SK-N-SH (cell line): ENCODE data around the gene SYT13. TPM values are rescaled to one million over a fixed set of nuclear protein-coding genes. Genes with fewer than 3 reads are reported as not detected.

Source experiments
- CTCF ChIA-PET: fragments of 300-600, 350-600 bp; formaldehyde crosslinking; extraction: SDS; loops from one replicate; lab custom pipeline; 2021; lab: Yijun Ruan, JAX
- POLR2A ChIA-PET: fragments of 350-600 bp; sonication (Branson Sonifier 250); formaldehyde crosslinking; extraction: SDS; loops from one replicate; lab custom pipeline; 2020; ENCODE audit warnings: antibody characterized with exemption, inconsistent platforms; lab: Yijun Ruan, JAX
- DNase-seq: peaks from one replicate; pipeline ENCODE4 v3.0.0; 2012
- H2AFZ ChIP-seq: fragments of 200-600 bp; sonication (generic); 2 replicates; pipeline ENCODE4 v1.8.1; 2016; ENCODE audit warnings: antibody characterized with exemption, mild to moderate bottlenecking, low read depth
- H3F3A ChIP-seq: fragments of 200-600 bp; sonication (generic); replicated peaks from 2 replicates; pipeline ENCODE3; 2016; ENCODE audit warnings: antibody characterized with exemption, mild to moderate bottlenecking; ENCODE audit not compliant: insufficient read depth
- H3K27ac ChIP-seq, 2 experiments: fragments of 200-500 bp in 1 of 2; fragments of 200-600 bp in 1 of 2; sonication (Bioruptor generic) in 1 of 2; sonication (generic), shearing (Covaris generic) in 1 of 2; 2 replicates each; pipeline versions ENCODE4 v1.5.1 to v1.6.1; 2014 to 2016; ENCODE audit warnings: low read depth in 2 of 2, inconsistent platforms in 1 of 2, low read length in 1 of 2, mild to moderate bottlenecking in 1 of 2, mixed read lengths in 1 of 2
- H3K27me3 ChIP-seq: fragments of 200-600 bp; sonication (generic), shearing (Covaris generic); 2 replicates; pipeline ENCODE4 v1.6.1; 2016; ENCODE audit warnings: mixed run types; ENCODE audit not compliant: insufficient read depth
- H3K36me3 ChIP-seq, 2 experiments: fragments of 200-500 bp in 1 of 2; fragments of 200-600 bp in 1 of 2; sonication (Bioruptor generic) in 1 of 2; sonication (generic) in 1 of 2; replicated peaks in 1 of 2; 2 replicates each; pipeline versions ENCODE3 to v1.5.1; 2014 to 2016; ENCODE audit warnings: low read length in 1 of 2, mild to moderate bottlenecking in 1 of 2; ENCODE audit not compliant: insufficient read depth in 2 of 2, control insufficient read depth in 1 of 2
- H3K4me1 ChIP-seq, 2 experiments: fragments of 200-500 bp in 1 of 2; fragments of 200-600 bp in 1 of 2; sonication (Bioruptor generic) in 1 of 2; sonication (generic), shearing (Covaris generic) in 1 of 2; 2 replicates each; pipeline versions ENCODE4 v1.5.1 to v1.6.1; 2014 to 2016; ENCODE audit warnings: low read depth in 1 of 2, low read length in 1 of 2, mixed run types in 1 of 2; ENCODE audit not compliant: insufficient read depth in 2 of 2, control insufficient read depth in 1 of 2
- H3K4me2 ChIP-seq: fragments of 200-600 bp; sonication (generic), shearing (Covaris generic); 2 replicates; pipeline ENCODE4 v1.6.1; 2017; ENCODE audit warnings: mixed run types
- H3K4me3 ChIP-seq, 2 experiments: fragments of 200-500 bp in 1 of 2; fragments of 200-600 bp in 1 of 2; sonication (Bioruptor generic) in 1 of 2; sonication (generic), shearing (Covaris generic) in 1 of 2; 2 replicates each; pipeline versions ENCODE4 v1.5.1 to v1.8.1; 2014 to 2016; ENCODE audit warnings: low read depth in 2 of 2, inconsistent platforms in 1 of 2, low read length in 1 of 2, mild to moderate bottlenecking in 1 of 2, mixed read lengths in 1 of 2, moderate library complexity in 1 of 2
- H3K79me2 ChIP-seq: fragments of 200-600 bp; sonication (generic); 2 replicates; pipeline ENCODE4 v1.8.1; 2017; ENCODE audit warnings: mild to moderate bottlenecking; ENCODE audit not compliant: insufficient read depth
- H3K9ac ChIP-seq: fragments of 200-600 bp; sonication (generic); 2 replicates; pipeline ENCODE4 v1.6.1; 2017; ENCODE audit warnings: mixed run types
- H3K9me2 ChIP-seq: fragments of 200-600 bp; sonication (generic); 2 replicates; pipeline ENCODE4 v1.6.1; 2017; ENCODE audit warnings: mixed run types
- H3K9me3 ChIP-seq: fragments of 200-600 bp; sonication (generic); 2 replicates; pipeline ENCODE4 v1.6.1; 2017; ENCODE audit warnings: mixed run types, mild to moderate bottlenecking, moderate library complexity
- H4K20me1 ChIP-seq: fragments of 200-600 bp; sonication (generic); 2 replicates; pipeline ENCODE4 v1.6.1; 2017; ENCODE audit warnings: mild to moderate bottlenecking, mixed run types; ENCODE audit not compliant: insufficient read depth
- EP300 ChIP-seq, 2 experiments: IDR thresholded peaks; 2 replicates each; pipeline versions ENCODE4 v1.4.0 to v1.6.1; 2012; ENCODE audit warnings: borderline replicate concordance in 1 of 2, low read depth in 1 of 2, low read length in 1 of 2
- EZH2phosphoT487 ChIP-seq: fragments of 200-600 bp; sonication (generic); IDR thresholded peaks from 2 replicates; pipeline ENCODE4 v1.6.1; 2017; ENCODE audit warnings: low read depth, mixed run types, mild to moderate bottlenecking, antibody characterized with exemption, moderate library complexity, borderline replicate concordance
- FOSL2 ChIP-seq: IDR thresholded peaks from 2 replicates; pipeline ENCODE4 v1.4.0; 2012; ENCODE audit warnings: low read depth, mild to moderate bottlenecking, moderate library complexity, borderline replicate concordance
- MEF2A ChIP-seq: IDR thresholded peaks from 2 replicates; pipeline ENCODE4 v1.4.0; 2012; ENCODE audit warnings: low read depth, borderline replicate concordance
- MXI1 ChIP-seq: IDR thresholded peaks from 2 replicates; pipeline ENCODE4 v1.6.1; 2012; ENCODE audit warnings: mild to moderate bottlenecking, low read depth, low read length, improper control_type of control experiment
- REST ChIP-seq: IDR thresholded peaks from 2 replicates; pipeline ENCODE4 v1.6.1; 2012; ENCODE audit warnings: mild to moderate bottlenecking, low read depth, low read length, moderate library complexity
- RFX5 ChIP-seq: IDR thresholded peaks from 2 replicates; pipeline ENCODE4 v1.6.1; 2012; ENCODE audit warnings: mild to moderate bottlenecking, improper control_type of control experiment, low read length
- TAF1 ChIP-seq: IDR thresholded peaks from 2 replicates; pipeline ENCODE4 v1.6.1; 2012; ENCODE audit warnings: low read depth, mild to moderate bottlenecking, low read length, moderate library complexity, borderline replicate concordance
- TCF12 ChIP-seq: IDR thresholded peaks from 2 replicates; pipeline ENCODE4 v1.4.0; 2012
- TEAD4 ChIP-seq: IDR thresholded peaks from 2 replicates; pipeline ENCODE4 v1.4.0; 2012; ENCODE audit warnings: mild to moderate bottlenecking, borderline replicate concordance; ENCODE audit not compliant: insufficient read depth
- USF2 ChIP-seq: fragments of 150-350 bp; IDR thresholded peaks from 2 replicates; pipeline ENCODE4 v1.6.1; 2017; ENCODE audit warnings: antibody characterized with exemption, low read length, low read depth, borderline replicate concordance
- YY1 ChIP-seq: IDR thresholded peaks from 2 replicates; pipeline ENCODE4 v1.4.0; 2012; ENCODE audit warnings: low read depth, mild to moderate bottlenecking
- WGBS: methylation state at CpG from one replicate; pipeline ENCODE4 v1.1.6; 2017; ENCODE audit warnings: low lambda C conversion rate; 5-methylcytosine and 5-hydroxymethylcytosine counted together
- polyA plus RNA-seq, 3 experiments: library from polyadenylated mRNA; depleted of rRNA; stranded (reverse); fragments of >200 nt; gene quantifications; 2 replicates each; pipeline ENCODE4 v1.2.3, GENCODE V29; 2012
- TF ChIP-seq, protein P1 (sequence below): fragments of 200-600 bp; sonication (generic); IDR thresholded peaks from 2 replicates; pipeline ENCODE4 v1.6.1; 2017; ENCODE audit warnings: antibody characterized with exemption, mild to moderate bottlenecking, moderate library complexity
- TF ChIP-seq, protein P2 (sequence below): IDR thresholded peaks from 2 replicates; pipeline ENCODE4 v1.4.0; 2012; ENCODE audit warnings: low read depth

Gene SYT13
- polyA plus RNA-seq, 1 of the 3 experiments (the other 2 are of a cell fraction) = not detected

DNA sequence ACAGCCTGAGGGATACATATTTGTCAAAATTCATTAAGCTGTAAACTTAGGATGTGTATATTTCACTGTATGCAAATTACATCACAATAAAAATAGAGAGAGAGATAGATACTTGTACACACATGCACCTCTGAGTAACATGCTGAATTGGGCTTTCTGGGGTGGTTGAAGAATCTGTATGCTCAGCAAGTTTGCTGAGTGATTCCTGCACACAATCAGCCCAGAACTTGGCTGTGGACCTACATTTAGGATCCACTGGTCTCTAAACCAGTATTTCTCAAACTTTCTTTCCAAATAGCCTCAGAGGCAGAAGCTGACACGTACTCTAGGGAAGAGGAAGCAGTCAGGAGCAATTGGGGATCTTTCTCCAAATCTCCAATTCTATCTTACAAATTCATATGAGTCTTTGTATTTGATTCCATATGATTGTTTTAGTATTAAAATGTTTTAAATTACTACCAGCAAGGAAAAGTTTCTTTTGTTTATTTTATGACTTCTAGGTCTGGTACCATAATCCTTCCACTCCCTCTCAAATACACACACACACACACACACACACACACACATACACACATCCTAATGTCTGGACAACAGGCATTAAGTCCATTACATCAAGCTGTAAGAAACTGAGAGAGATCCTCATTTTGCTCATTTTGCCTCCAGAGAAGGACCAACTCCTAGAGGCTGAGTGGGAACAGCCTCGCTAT lies 20.0 kb downstream of the SYT13 start:
- H3K27ac ChIP-seq = no peak overlapping the region
- no peaks in the 10 kb centered on the region for H3K27me3 ChIP-seq
- no peak for DNase-seq
- H3K4me1 ChIP-seq = no peaks in the 10 kb centered on the region
- H3K36me3 ChIP-seq = no peaks in the 10 kb centered on the region
- 41% methylated on average over 2 of the region's 2 CpGs for WGBS
- H2AFZ ChIP-seq = no peak overlapping the region
- H3K9me3 ChIP-seq = no peaks in the 10 kb centered on the region
- no peaks in the 10 kb centered on the region for H3K9me2 ChIP-seq
- TF ChIP-seq TAF1 (no peak), RFX5 (no peak), USF2 (no peak), EZH2phosphoT487 (no peak), FOSL2 (no peak), YY1 (no peak), TEAD4 (no peak), EP300 (IDR thresholded peaks at IDR 0.05; ENCODE audit: borderline replicate concordance in 1 of 2, low read depth in 1 of 2, low read length in 1 of 2) (no peak), MEF2A (no peak), REST (no peak), TCF12 (no peak), MXI1 (no peak)
- TF ChIP-seq, protein P1, sequence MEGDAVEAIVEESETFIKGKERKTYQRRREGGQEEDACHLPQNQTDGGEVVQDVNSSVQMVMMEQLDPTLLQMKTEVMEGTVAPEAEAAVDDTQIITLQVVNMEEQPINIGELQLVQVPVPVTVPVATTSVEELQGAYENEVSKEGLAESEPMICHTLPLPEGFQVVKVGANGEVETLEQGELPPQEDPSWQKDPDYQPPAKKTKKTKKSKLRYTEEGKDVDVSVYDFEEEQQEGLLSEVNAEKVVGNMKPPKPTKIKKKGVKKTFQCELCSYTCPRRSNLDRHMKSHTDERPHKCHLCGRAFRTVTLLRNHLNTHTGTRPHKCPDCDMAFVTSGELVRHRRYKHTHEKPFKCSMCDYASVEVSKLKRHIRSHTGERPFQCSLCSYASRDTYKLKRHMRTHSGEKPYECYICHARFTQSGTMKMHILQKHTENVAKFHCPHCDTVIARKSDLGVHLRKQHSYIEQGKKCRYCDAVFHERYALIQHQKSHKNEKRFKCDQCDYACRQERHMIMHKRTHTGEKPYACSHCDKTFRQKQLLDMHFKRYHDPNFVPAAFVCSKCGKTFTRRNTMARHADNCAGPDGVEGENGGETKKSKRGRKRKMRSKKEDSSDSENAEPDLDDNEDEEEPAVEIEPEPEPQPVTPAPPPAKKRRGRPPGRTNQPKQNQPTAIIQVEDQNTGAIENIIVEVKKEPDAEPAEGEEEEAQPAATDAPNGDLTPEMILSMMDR = no peak
- TF ChIP-seq, protein P2, sequence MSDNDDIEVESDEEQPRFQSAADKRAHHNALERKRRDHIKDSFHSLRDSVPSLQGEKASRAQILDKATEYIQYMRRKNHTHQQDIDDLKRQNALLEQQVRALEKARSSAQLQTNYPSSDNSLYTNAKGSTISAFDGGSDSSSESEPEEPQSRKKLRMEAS = no peak
- no peak overlapping the region for H3K4me2 ChIP-seq
- H3K79me2 ChIP-seq = no peaks in the 10 kb centered on the region
- no peaks in the 10 kb centered on the region for H4K20me1 ChIP-seq
- POLR2A ChIA-PET = no interaction called here
- no peak overlapping the region for H3K9ac ChIP-seq
- CTCF ChIA-PET = interaction anchor here (0.6 to 1.2 kb wide), 5 partner anchors 14 to 33 kb away, joined by 3 to 5 read pairs (median 3); no protein-coding TSS in a partner anchor
- peaks cover 4% of the 10 kb centered on the region for H3F3A ChIP-seq
- no peak overlapping the region for H3K4me3 ChIP-seq
